Airway epithelial cell (primary cell): ENCODE results near the gene BEX5. TPM values are rescaled to one million over a fixed set of nuclear protein-coding genes. Genes with fewer than 3 reads are reported as not detected.

Experiments
- total RNA-seq: library from RNA; depleted of rRNA; stranded (reverse); fragments of >200 nt; gene quantifications from 2 replicates; pipeline ENCODE4 v1.2.3, GENCODE V29; 2015

Gene BEX5
- 0.79 TPM in 1 of 2 replicates, not detected in the other for total RNA-seq

GRCh38 chrX:102155806-102156179, at the start of gene BEX5:
Gene BEX5, minus strand, starts transcription at chrX:102155977. Its CDS starts 1,712 bp downstream, at chrX:102154265.

GRCh38 chrX:102142274-102142673, 13.5 kb downstream of the BEX5 start, which contains the start of gene TCEAL6:
Gene TCEAL6, minus strand, starts transcription at chrX:102142481.

GRCh38 chrX:102125436-102125835, 30.3 kb downstream of the BEX5 start, which contains the start of gene TCEAL2:
Gene TCEAL2, plus strand, starts transcription at chrX:102125679. Its CDS starts 1,152 bp downstream, at chrX:102126831.

Other genes with a start within 250 kb of the BEX5 start
- gene ZMAT1, start 223.9 kb downstream of the BEX5 start, total RNA-seq: 0.28 TPM in 1 of 2 replicates, not detected in the other
- gene TCEAL2, start 30.3 kb downstream of the BEX5 start, total RNA-seq: 0.09 TPM in 1 of 2 replicates, not detected in the other
- gene TCEAL6, start 13.5 kb downstream of the BEX5 start, total RNA-seq: not detected in 2 replicates
- gene TCP11X1, start 59.3 kb upstream of the BEX5 start, total RNA-seq: not detected in 2 replicates
- not detected in 2 replicates for gene NXF2, start 91.2 kb upstream of the BEX5 start, total RNA-seq